WTC11 (cell line): ENCODE results near the gene DLG5. TPM values are rescaled to one million over a fixed set of nuclear protein-coding genes. Genes with fewer than 3 reads are reported as not detected.
A peak's percentile ranks its signal among the peaks of the same experiment; 100 is the strongest.

Experiments used
- ATAC-seq: fragments of 200-7000 bp; cut with Tn5 transposase; 2 replicates; pipeline ENCODE4 v1.10.0; 2021; ENCODE audit warnings: mild to moderate bottlenecking, moderate library complexity
- CTCF ChIA-PET: fragments of 300-600 bp; sonication (Branson Sonifier 250); formaldehyde crosslinking; loops from one replicate; lab custom pipeline; 2021; ENCODE audit warnings: antibody characterized with exemption; lab: Charles Lee
- POLR2A ChIA-PET: fragments of 350-600 bp; sonication (Branson Sonifier 250); formaldehyde crosslinking; loops from one replicate; lab custom pipeline; 2021; ENCODE audit warnings: antibody characterized with exemption; lab: Charles Lee
- DNase-seq: peaks from one replicate; pipeline ENCODE4 v3.0.0; 2021; ENCODE audit warnings: low spot score
- H3K27ac Mint-ChIP-seq: 2 replicates; pipeline ENCODE4 v1.8.0; 2021; ENCODE audit warnings: mixed read lengths
- H3K27me3 Mint-ChIP-seq: 2 replicates; pipeline ENCODE4 v1.8.0; 2021; ENCODE audit warnings: low read depth, mild to moderate bottlenecking, moderate library complexity, mixed read lengths
- H3K36me3 Mint-ChIP-seq: 2 replicates; pipeline ENCODE4 v1.8.0; 2021; ENCODE audit warnings: mixed read lengths
- H3K4me1 Mint-ChIP-seq: 2 replicates; pipeline ENCODE4 v1.8.0; 2022; ENCODE audit warnings: mixed read lengths
- H3K4me3 Mint-ChIP-seq: 2 replicates; pipeline ENCODE4 v1.8.0; 2021; ENCODE audit warnings: mild to moderate bottlenecking, moderate library complexity, mixed read lengths
- H3K9me3 Mint-ChIP-seq: 2 replicates; pipeline ENCODE4 v1.8.0; 2021; ENCODE audit warnings: mixed read lengths
- ARID4B ChIP-seq: sonication (generic); formaldehyde crosslinking; IDR thresholded peaks from 2 replicates; pipeline ENCODE4 v1.8.0; 2023; ENCODE audit warnings: missing genetic modification reagents, mild to moderate bottlenecking, borderline replicate concordance
- ATF6 ChIP-seq: sonication (generic); formaldehyde crosslinking; IDR thresholded peaks from 2 replicates; pipeline ENCODE4 v1.8.1; 2023; ENCODE audit warnings: mild to moderate bottlenecking, missing genetic modification reagents
- CREM ChIP-seq: sonication (generic); formaldehyde crosslinking; IDR thresholded peaks from 2 replicates; pipeline ENCODE4 v1.8.1; 2022; ENCODE audit warnings: mild to moderate bottlenecking, missing genetic modification reagents, moderate library complexity
- FOXP4 ChIP-seq: sonication (generic); formaldehyde crosslinking; IDR thresholded peaks from 2 replicates; pipeline ENCODE4 v1.8.0; 2022; ENCODE audit warnings: mild to moderate bottlenecking, missing genetic modification reagents
- HMGXB4 ChIP-seq: sonication (generic); formaldehyde crosslinking; IDR thresholded peaks from 2 replicates; pipeline ENCODE4 v1.8.1; 2023; ENCODE audit warnings: mild to moderate bottlenecking, moderate library complexity, missing genetic modification reagents
- MLX ChIP-seq: sonication (generic); formaldehyde crosslinking; IDR thresholded peaks from 2 replicates; pipeline ENCODE4 v1.8.1; 2023; ENCODE audit warnings: mild to moderate bottlenecking, missing genetic modification reagents, moderate library complexity
- NR3C1 ChIP-seq: sonication (generic); formaldehyde crosslinking; conservative IDR thresholded peaks from 2 replicates; pipeline ENCODE4 v1.8.1; 2023; ENCODE audit warnings: low read depth, mild to moderate bottlenecking, missing genetic modification reagents
- ZBTB43 ChIP-seq: sonication (generic); formaldehyde crosslinking; IDR thresholded peaks from 2 replicates; pipeline ENCODE4 v1.8.1; 2023; ENCODE audit warnings: mild to moderate bottlenecking, missing genetic modification reagents
- ZNF263 ChIP-seq: sonication (generic); formaldehyde crosslinking; IDR thresholded peaks from 2 replicates; pipeline ENCODE4 v1.8.1; 2022; ENCODE audit warnings: low read depth, mild to moderate bottlenecking, moderate library complexity, missing genetic modification reagents
- total RNA-seq: library from RNA; stranded (reverse); gene quantifications from 3 replicates; pipeline ENCODE4 v1.2.3, GENCODE V29; 2021

The DLG5 gene
- total RNA-seq, 1 experiment from 2014 or later, result 65.5 TPM

- TF ChIP-seq ARID4B (CRISPR knock-in tag) (no peak), FOXP4 (CRISPR knock-in tag) (no peak), MLX (CRISPR knock-in tag) (no peak), ZNF263 (CRISPR knock-in tag) (no peak), CREM (CRISPR knock-in tag) (no peak), NR3C1 (no peak)
These were observed 90.9 kb downstream of the DLG5 start (continued) for GRCh38 chr10:77835669-77836086.

- Mint-ChIP-seq H3K4me1 (peaks cover 26% of the 10 kb centered on the region), H3K36me3 (peaks cover 36% of the 10 kb centered on the region), H3K27me3 (no peaks in the 10 kb centered on the region), H3K9me3 (no peaks in the 10 kb centered on the region), H3K4me3 (no peak overlapping the region)
- POLR2A ChIA-PET, result interaction anchor here (0.6 kb wide), 1 partner anchor 139 kb away, joined by 3 read pairs; no protein-coding TSS in a partner anchor
- CTCF ChIA-PET, result interaction anchor here (1.4 kb wide), 1 partner anchor 12 kb away, joined by 3 read pairs; no protein-coding TSS in a partner anchor
- no peak for DNase-seq
- no peak for TF ChIP-seq ZBTB43
- TF ChIP-seq HMGXB4 (CRISPR knock-in tag), result no peak
- no peak for TF ChIP-seq ATF6 (CRISPR knock-in tag)
- TF ChIP-seq, all 79 proteins: peak for 0
- ATAC-seq, result no peak
- H3K27ac Mint-ChIP-seq, result peak overlapping the region; percentile 34; the same call in 1 of the 2 replicates
These were observed 91.4 kb downstream of the DLG5 start for GRCh38 chr10:77834943-77835668.
